Measurements from ENCODE around the gene ACSM4. TPM values are rescaled to one million over a fixed set of nuclear protein-coding genes. Genes with fewer than 3 reads are reported as not detected.

ACSM4 gene
- total RNA-seq (not detected), polyA plus RNA-seq (not detected)

- DNase-seq (ENCODE audit: low spot score): no peak
- no peaks in the 10 kb centered on the region for H3K27me3 ChIP-seq (ENCODE audit: control insufficient read depth in 4 of 4, insufficient read depth in 4 of 4, low read length in 3 of 4)
- no peaks in the 10 kb centered on the region for H3K4me1 ChIP-seq (ENCODE audit: control insufficient read depth in 4 of 4, insufficient read depth in 4 of 4, low read length in 3 of 4)
- H3K4me3 ChIP-seq (ENCODE audit: low read depth in 1 of 3, low read length in 3 of 3): no peak within 1 kb of the TSS
- TF ChIP-seq SP1 (IDR thresholded peaks at IDR 0.05) (no peak), EGR1 (IDR thresholded peaks at IDR 0.05; ENCODE audit: low read depth in 2 of 2) (no peak), NR2F2 (IDR thresholded peaks at IDR 0.05) (no peak), ATF3 (IDR thresholded peaks at IDR 0.05) (no peak), HNF4G (IDR thresholded peaks at IDR 0.05) (no peak)
- 82% methylated on average over 3 of the region's 3 CpGs for WGBS
- H3K27ac ChIP-seq (ENCODE audit: low read depth in 1 of 2, low read length in 2 of 2): no peak within 1 kb of the TSS
- H3K9me3 ChIP-seq (ENCODE audit: control insufficient read depth in 4 of 4, low read length in 3 of 4): no peaks in the 10 kb centered on the region
- no peaks in the 10 kb centered on the region for H3K36me3 ChIP-seq (ENCODE audit: control insufficient read depth in 4 of 4, insufficient read depth in 3 of 4, low read depth in 1 of 4, low read length in 3 of 4)
- no peak within 1 kb of the TSS for H3K9ac ChIP-seq (ENCODE audit: low read depth in 1 of 2, low read length in 2 of 2)
Observed at GRCh38 chr12:7303772-7304171, at the start of gene ACSM4. ACSM4 (plus strand) TSS chr12:7304072; CDS start chr12:7304332, 260 bp downstream.

- no peak overlapping the region for H3K27ac ChIP-seq (ENCODE audit: low read depth in 1 of 2, low read length in 2 of 2)
- H3K27me3 ChIP-seq (ENCODE audit: control insufficient read depth in 4 of 4, insufficient read depth in 4 of 4, low read length in 3 of 4): no peaks in the 10 kb centered on the region
- no peaks in the 10 kb centered on the region for H3K4me1 ChIP-seq (ENCODE audit: control insufficient read depth in 4 of 4, insufficient read depth in 4 of 4, low read length in 3 of 4)
- H3K4me3 ChIP-seq (ENCODE audit: low read depth in 1 of 3, low read length in 3 of 3): no peak overlapping the region
- no peaks in the 10 kb centered on the region for H3K9me3 ChIP-seq (ENCODE audit: control insufficient read depth in 4 of 4, low read length in 3 of 4)
- DNase-seq (ENCODE audit: low spot score): no peak
- H3K9ac ChIP-seq (ENCODE audit: low read depth in 1 of 2, low read length in 2 of 2): no peak overlapping the region
- 86% methylated on average over 1 of the region's 1 CpG for WGBS
- TF ChIP-seq FOXA2 (IDR thresholded peaks at IDR 0.05) (no peak), REST (IDR thresholded peaks at IDR 0.05) (no peak), RXRA (IDR thresholded peaks at IDR 0.05) (no peak), ATF3 (IDR thresholded peaks at IDR 0.05) (no peak), TAF1 (conservative IDR thresholded peaks at IDR 0.05) (no peak), NR2F2 (IDR thresholded peaks at IDR 0.05) (no peak)
- H3K36me3 ChIP-seq (ENCODE audit: control insufficient read depth in 4 of 4, insufficient read depth in 3 of 4, low read depth in 1 of 4, low read length in 3 of 4): no peaks in the 10 kb centered on the region
Observed at GRCh38 chr12:7259060-7259459, 44.8 kb upstream of the ACSM4 start.

- H3K9ac ChIP-seq (ENCODE audit: low read depth in 1 of 2, low read length in 2 of 2): no peak overlapping the region
- H3K36me3 ChIP-seq (ENCODE audit: control insufficient read depth in 4 of 4, insufficient read depth in 3 of 4, low read depth in 1 of 4, low read length in 3 of 4): no peaks in the 10 kb centered on the region
- DNase-seq (ENCODE audit: low spot score): no peak
- no peak overlapping the region for H3K27ac ChIP-seq (ENCODE audit: low read depth in 1 of 2, low read length in 2 of 2)
- no peaks in the 10 kb centered on the region for H3K4me1 ChIP-seq (ENCODE audit: control insufficient read depth in 4 of 4, insufficient read depth in 4 of 4, low read length in 3 of 4)
- no peak for TF ChIP-seq ATF3 (IDR thresholded peaks at IDR 0.05)
- no peak for TF ChIP-seq REST (IDR thresholded peaks at IDR 0.05)
- H3K4me3 ChIP-seq (ENCODE audit: low read depth in 1 of 3, low read length in 3 of 3): no peak overlapping the region
- no peaks in the 10 kb centered on the region for H3K27me3 ChIP-seq (ENCODE audit: control insufficient read depth in 4 of 4, insufficient read depth in 4 of 4, low read length in 3 of 4)
- H3K9me3 ChIP-seq (ENCODE audit: control insufficient read depth in 4 of 4, low read length in 3 of 4): no peaks in the 10 kb centered on the region
Observed at GRCh38 chr12:7264538-7264937, 39.3 kb upstream of the ACSM4 start.

Data from liver (tissue), 9 donors.